ENCODE results near the gene MSRB3. TPM values are rescaled to one million over a fixed set of nuclear protein-coding genes. Genes with fewer than 3 reads are reported as not detected.

Gene MSRB3
- polyA plus RNA-seq, 1 donor from 2014 or later: 0.19 TPM

DNA sequence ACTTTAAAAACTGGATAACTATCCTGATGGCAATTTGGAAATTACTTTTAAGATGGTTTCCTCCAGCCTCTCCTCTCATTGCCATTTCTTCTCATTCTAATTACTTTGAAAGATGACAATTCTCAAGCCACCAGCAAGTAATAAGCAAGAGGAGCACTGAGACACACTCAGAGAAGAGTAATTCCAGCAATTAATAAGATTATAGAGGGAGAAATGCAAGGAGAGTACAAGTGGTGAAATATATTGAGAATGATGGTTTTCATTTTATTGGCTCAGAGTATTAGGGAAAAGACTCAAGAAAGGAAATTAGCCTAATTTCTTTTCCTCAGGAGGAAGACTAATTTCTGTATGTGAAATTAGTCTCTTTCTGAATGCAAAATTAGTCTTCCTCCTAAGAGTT lies 20.5 kb upstream of the MSRB3 start:
- H3K9me2 ChIP-seq (ENCODE audit: insufficient read depth, low read length): no peaks in the 10 kb centered on the region
- no peak overlapping the region for H3K4me2 ChIP-seq (ENCODE audit: low read length)
- no peaks in the 10 kb centered on the region for H3K36me3 ChIP-seq (ENCODE audit: insufficient read depth, low read length)
- no peak overlapping the region for H3K9ac ChIP-seq (ENCODE audit: low read length)
- H2AFZ ChIP-seq (ENCODE audit: low read depth, low read length): no peak overlapping the region
- no peaks in the 10 kb centered on the region for H3K9me3 ChIP-seq (ENCODE audit: low read length)
- H4K20me1 ChIP-seq (ENCODE audit: insufficient read depth): no peaks in the 10 kb centered on the region
- TF ChIP-seq TAF1 (IDR thresholded peaks at IDR 0.05; ENCODE audit: low read depth) (no peak), RAD21 (conservative IDR thresholded peaks at IDR 0.05) (no peak), SMC3 (conservative IDR thresholded peaks at IDR 0.05; ENCODE audit: poor library complexity) (no peak), EP300 (conservative IDR thresholded peaks at IDR 0.05; ENCODE audit: poor library complexity, severe bottlenecking) (no peak), REST (IDR thresholded peaks at IDR 0.05; ENCODE audit: borderline replicate concordance) (no peak), MXI1 (conservative IDR thresholded peaks at IDR 0.05; ENCODE audit: poor library complexity, severe bottlenecking) (no peak), POLR2AphosphoS5 (IDR thresholded peaks at IDR 0.05) (no peak), EZH2 (IDR thresholded peaks at IDR 0.05; ENCODE audit: borderline replicate concordance, insufficient read depth, low read length, poor library complexity, severe bottlenecking) (no peak)
- H3K79me2 ChIP-seq (replicated peaks; ENCODE audit: insufficient read depth, low read length): no peaks in the 10 kb centered on the region
- no peaks in the 10 kb centered on the region for H3K27me3 ChIP-seq (ENCODE audit: insufficient read depth, low read depth, low read length)
- H3F3A ChIP-seq (ENCODE audit: insufficient read depth, low read length, poor library complexity, severe bottlenecking): no peaks in the 10 kb centered on the region
- H3K4me3 ChIP-seq (ENCODE audit: low read length): no peak overlapping the region
- no peak overlapping the region for H3K27ac ChIP-seq (ENCODE audit: low read length)

GRCh38 chr12:65259501-65259900 lies 19.0 kb upstream of the MSRB3 start:
- Histone ChIP-seq H3K9me3 (ENCODE audit: low read length) (no peaks in the 10 kb centered on the region), H4K20me1 (ENCODE audit: insufficient read depth) (no peaks in the 10 kb centered on the region), H3K27ac (ENCODE audit: low read length) (no peak overlapping the region), H3K36me3 (ENCODE audit: insufficient read depth, low read length) (no peaks in the 10 kb centered on the region), H2AFZ (ENCODE audit: low read depth, low read length) (no peak overlapping the region), H3F3A (ENCODE audit: insufficient read depth, low read length, poor library complexity, severe bottlenecking) (no peaks in the 10 kb centered on the region), H3K27me3 (ENCODE audit: insufficient read depth, low read depth, low read length) (no peaks in the 10 kb centered on the region), H3K79me2 (replicated peaks; ENCODE audit: insufficient read depth, low read length) (no peaks in the 10 kb centered on the region), H3K9me2 (ENCODE audit: insufficient read depth, low read length) (no peaks in the 10 kb centered on the region), H3K9ac (ENCODE audit: low read length) (no peak overlapping the region), H3K4me2 (ENCODE audit: low read length) (no peak overlapping the region), H3K4me3 (ENCODE audit: low read length) (no peak overlapping the region)
- no peak for TF ChIP-seq RAD21 (conservative IDR thresholded peaks at IDR 0.05)
- TF ChIP-seq, protein P1, sequence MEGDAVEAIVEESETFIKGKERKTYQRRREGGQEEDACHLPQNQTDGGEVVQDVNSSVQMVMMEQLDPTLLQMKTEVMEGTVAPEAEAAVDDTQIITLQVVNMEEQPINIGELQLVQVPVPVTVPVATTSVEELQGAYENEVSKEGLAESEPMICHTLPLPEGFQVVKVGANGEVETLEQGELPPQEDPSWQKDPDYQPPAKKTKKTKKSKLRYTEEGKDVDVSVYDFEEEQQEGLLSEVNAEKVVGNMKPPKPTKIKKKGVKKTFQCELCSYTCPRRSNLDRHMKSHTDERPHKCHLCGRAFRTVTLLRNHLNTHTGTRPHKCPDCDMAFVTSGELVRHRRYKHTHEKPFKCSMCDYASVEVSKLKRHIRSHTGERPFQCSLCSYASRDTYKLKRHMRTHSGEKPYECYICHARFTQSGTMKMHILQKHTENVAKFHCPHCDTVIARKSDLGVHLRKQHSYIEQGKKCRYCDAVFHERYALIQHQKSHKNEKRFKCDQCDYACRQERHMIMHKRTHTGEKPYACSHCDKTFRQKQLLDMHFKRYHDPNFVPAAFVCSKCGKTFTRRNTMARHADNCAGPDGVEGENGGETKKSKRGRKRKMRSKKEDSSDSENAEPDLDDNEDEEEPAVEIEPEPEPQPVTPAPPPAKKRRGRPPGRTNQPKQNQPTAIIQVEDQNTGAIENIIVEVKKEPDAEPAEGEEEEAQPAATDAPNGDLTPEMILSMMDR (IDR thresholded peaks at IDR 0.05; ENCODE audit: poor library complexity, severe bottlenecking): no peak
- no peak for TF ChIP-seq EZH2 (IDR thresholded peaks at IDR 0.05; ENCODE audit: borderline replicate concordance, insufficient read depth, low read length, poor library complexity, severe bottlenecking)
- TF ChIP-seq POLR2AphosphoS5 (IDR thresholded peaks at IDR 0.05): no peak
- no peak for TF ChIP-seq EP300 (conservative IDR thresholded peaks at IDR 0.05; ENCODE audit: poor library complexity, severe bottlenecking)
- TF ChIP-seq MXI1 (conservative IDR thresholded peaks at IDR 0.05; ENCODE audit: poor library complexity, severe bottlenecking): no peak
- no peak for TF ChIP-seq TAF1 (IDR thresholded peaks at IDR 0.05; ENCODE audit: low read depth)
- TF ChIP-seq SMC3 (conservative IDR thresholded peaks at IDR 0.05; ENCODE audit: poor library complexity): no peak
- no peak for TF ChIP-seq REST (IDR thresholded peaks at IDR 0.05; ENCODE audit: borderline replicate concordance)
